Measurements from ENCODE around the gene TMC2.
"Not testable (repeated sequence)": the region's sequence is repeated elsewhere in the genome, so short reads cannot be mapped to it uniquely, and the experiment has no call there.

Gene TMC2

GRCh38 chr20:2663887-2664719 lies 127.7 kb downstream of the TMC2 start, which contains the start of gene IDH3B:
Gene IDH3B (minus strand): TSS chr20:2664216. CDS start chr20:2664188, 28 bp downstream.
- DNase-seq (ENCODE audit: low spot score), result peak; percentile 85

GRCh38 chr20:2671977-2672376 lies 135.6 kb downstream of the TMC2 start:
- DNase-seq (ENCODE audit: low spot score), result no peak

DNA sequence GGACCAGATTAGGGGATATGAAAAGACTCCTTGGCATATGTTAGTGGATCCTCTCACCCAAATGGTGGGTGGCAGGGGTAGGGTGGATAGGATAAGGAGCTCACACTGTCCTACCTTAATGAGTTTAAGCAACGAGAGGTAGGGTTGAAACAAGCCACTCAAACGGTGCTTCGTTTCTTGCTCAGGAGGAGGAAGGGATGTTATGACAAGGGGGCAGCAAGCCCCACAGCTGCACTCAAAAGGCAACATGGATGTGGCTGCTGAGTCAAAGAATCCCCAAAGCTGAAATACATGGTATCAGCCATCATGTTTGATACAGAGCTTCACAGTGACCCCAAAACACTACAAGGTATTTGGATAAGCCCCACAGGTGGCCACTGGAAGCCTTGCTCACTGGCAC lies 136.1 kb downstream of the TMC2 start:
- no peak for DNase-seq (ENCODE audit: low spot score)

DNA sequence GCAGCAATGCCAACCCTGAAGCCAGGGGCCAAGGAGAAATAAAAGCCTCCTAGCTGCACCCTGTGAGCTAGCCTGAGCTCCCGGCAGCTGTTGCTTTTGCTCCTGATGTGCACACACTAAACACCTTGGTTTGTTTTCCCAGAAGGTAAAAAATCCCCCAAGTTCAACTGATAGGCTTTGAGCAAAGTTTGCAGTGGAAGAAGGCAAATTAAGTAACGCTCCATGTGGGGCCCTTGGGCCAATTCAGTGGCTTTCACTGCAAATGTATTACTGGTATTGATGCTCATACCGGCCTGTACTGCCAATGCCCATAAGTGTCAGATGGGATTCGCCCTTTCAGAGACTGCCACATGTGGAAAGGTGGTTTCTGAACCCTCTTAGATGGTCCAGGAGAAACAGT lies 137.1 kb downstream of the TMC2 start:
- DNase-seq (ENCODE audit: low spot score), result no peak

DNA sequence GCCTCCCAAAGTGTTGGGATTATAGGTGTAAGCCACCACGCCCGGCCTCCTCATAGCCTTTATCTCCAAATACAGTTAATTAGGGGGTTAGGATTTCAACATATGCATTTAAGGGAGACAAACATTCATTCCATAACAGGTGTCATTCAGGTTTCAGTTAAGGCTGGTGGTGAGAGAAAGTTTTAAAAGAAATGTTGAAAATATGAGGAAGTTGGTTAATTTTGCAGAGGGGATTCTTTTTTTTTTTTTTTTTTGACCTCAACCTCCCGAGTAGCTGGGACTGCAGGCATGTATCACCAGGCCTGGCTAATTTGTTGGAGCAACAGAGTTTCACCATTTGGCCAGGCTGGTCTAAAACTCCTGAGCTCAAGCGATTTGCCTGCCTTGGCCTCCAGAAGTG lies 143.7 kb downstream of the TMC2 start:
- no peak for DNase-seq (ENCODE audit: low spot score)

- DNase-seq (ENCODE audit: low spot score), result not testable (repeated sequence)
Observed at GRCh38 chr20:2682040-2682439, 145.7 kb downstream of the TMC2 start.

- DNase-seq (ENCODE audit: low spot score), result not testable (repeated sequence)
Observed at GRCh38 chr20:2684817-2685216, 148.4 kb downstream of the TMC2 start.

DNA sequence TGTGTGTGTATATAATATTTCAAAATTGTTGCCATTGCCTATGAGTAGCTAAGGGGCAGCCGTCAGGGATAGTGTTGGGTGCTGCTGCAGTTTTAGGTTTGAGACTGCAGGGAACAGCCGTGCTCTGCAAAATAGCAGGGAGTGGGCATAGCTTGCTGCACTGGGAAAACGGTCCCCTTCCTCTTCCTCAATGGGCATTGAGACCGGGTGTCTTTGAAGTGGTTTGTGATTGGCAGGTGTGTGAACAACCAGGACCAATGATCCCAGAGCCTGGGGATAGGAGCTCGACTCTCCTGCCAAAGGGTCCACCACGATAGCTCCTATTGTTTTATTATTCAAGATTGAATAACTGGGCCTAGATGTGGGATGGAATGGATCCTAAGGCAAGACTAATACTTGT lies 151.1 kb downstream of the TMC2 start:
- DNase-seq (ENCODE audit: low spot score), result no peak

GRCh38 chr20:2688041-2688591 lies 151.7 kb downstream of the TMC2 start:
- peak; percentile 20 for DNase-seq (ENCODE audit: low spot score)

- no peak for DNase-seq (ENCODE audit: low spot score)
Observed at GRCh38 chr20:2690213-2690612, 153.8 kb downstream of the TMC2 start.

DNA sequence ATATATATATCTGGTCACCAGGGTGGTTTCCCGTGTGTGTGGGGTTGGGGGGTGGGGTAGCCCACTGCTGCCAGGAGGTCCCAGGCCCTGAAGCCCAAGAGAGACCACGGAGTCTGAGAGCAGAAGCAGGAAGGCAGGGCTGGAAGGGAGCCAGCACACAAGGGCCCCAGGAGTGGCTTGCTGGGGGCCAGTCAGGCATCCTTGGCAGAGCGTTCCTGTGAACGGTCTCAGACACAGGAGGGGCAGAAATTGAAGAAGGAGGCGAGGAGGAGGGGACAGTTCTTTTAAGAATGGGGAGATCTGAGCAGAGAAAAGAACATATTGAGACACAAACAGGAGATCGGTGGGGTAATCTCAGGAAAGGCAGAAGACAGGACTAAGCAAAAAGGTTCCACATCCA lies 154.3 kb downstream of the TMC2 start:
- no peak for DNase-seq (ENCODE audit: low spot score)

DNA sequence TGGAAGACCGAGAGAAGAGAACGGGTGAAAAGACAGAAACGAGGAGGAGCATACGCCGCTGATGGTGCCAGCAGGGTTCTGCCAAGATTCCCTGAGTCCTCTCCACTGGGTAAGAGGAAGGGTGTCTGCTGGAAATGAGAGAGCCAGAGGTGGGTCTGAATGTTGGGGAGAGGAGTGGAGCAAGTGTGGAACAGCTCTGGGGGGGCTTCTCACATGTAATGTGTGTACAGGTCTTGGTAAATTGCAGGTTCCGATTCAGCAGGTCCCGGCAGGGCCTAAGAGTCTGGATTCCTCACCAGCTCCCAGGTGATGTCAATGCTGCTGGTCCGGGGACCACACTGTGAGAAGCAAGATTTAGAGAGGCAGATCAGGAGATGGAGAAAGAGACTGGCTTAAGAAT lies 154.8 kb downstream of the TMC2 start:
- DNase-seq (ENCODE audit: low spot score), result no peak
